HepG2 (cell line): ENCODE measurements around the gene WDR93. TPM values are rescaled to one million over a fixed set of nuclear protein-coding genes. Genes with fewer than 3 reads are reported as not detected.
A peak's percentile ranks its signal among the peaks of the same experiment; 100 is the strongest.

Source experiments
- BHLHE40 ChIP-seq: IDR thresholded peaks from 2 replicates; pipeline ENCODE4 v1.6.1; 2011; ENCODE audit warnings: low read length, improper control_type of control experiment
- DMTF1 ChIP-seq: sonication (generic); formaldehyde crosslinking; IDR thresholded peaks from 2 replicates; pipeline ENCODE4 v1.4.0; 2020; ENCODE audit warnings: mild to moderate bottlenecking, missing genetic modification reagents
- HBP1 ChIP-seq: IDR thresholded peaks from 2 replicates; pipeline ENCODE4 v1.6.1; 2016; ENCODE audit warnings: low read depth, control low read depth
- HNF4A ChIP-seq: sonication (generic); formaldehyde crosslinking; IDR thresholded peaks from 2 replicates; pipeline ENCODE4 v1.4.0; 2020; ENCODE audit warnings: missing genetic modification reagents
- IKZF4 ChIP-seq: sonication (generic); formaldehyde crosslinking; IDR thresholded peaks from 2 replicates; pipeline ENCODE4 v1.5.1; 2020; ENCODE audit warnings: borderline replicate concordance, mild to moderate bottlenecking, low read depth, missing genetic modification reagents; ENCODE audit errors: not compliant biosample characterization
- POLR2AphosphoS2 ChIP-seq: IDR thresholded peaks from 2 replicates; pipeline ENCODE4 v1.6.1; 2011; ENCODE audit warnings: low read depth, low read length, improper control_type of control experiment
- RAD21 ChIP-seq: fragments of 450-650 bp; formaldehyde crosslinking; IDR thresholded peaks from 2 replicates; pipeline ENCODE4 v1.5.0; 2020; ENCODE audit warnings: mild to moderate bottlenecking
- REL ChIP-seq: sonication (generic); formaldehyde crosslinking; conservative IDR thresholded peaks from 2 replicates; pipeline ENCODE4 v1.8.0; 2022; ENCODE audit warnings: mild to moderate bottlenecking, missing genetic modification reagents, moderate library complexity
- WIZ ChIP-seq: sonication (generic); formaldehyde crosslinking; IDR thresholded peaks from 2 replicates; pipeline ENCODE4 v1.5.1; 2020; ENCODE audit warnings: mild to moderate bottlenecking, missing genetic modification reagents
- ZFP90 ChIP-seq: sonication (generic); formaldehyde crosslinking; IDR thresholded peaks from 2 replicates; pipeline ENCODE4 v1.8.0; 2022; ENCODE audit warnings: missing genetic modification reagents, mild to moderate bottlenecking, inconsistent platforms, borderline replicate concordance
- ZNF740 ChIP-seq: sonication (generic); formaldehyde crosslinking; IDR thresholded peaks from 2 replicates; pipeline ENCODE4 v1.4.0; 2020; ENCODE audit warnings: missing genetic modification reagents
- ZNF761 ChIP-seq: sonication (generic); formaldehyde crosslinking; conservative IDR thresholded peaks from 2 replicates; pipeline ENCODE4 v1.4.0; 2020; ENCODE audit warnings: mild to moderate bottlenecking, missing genetic modification reagents
- ZNF780A ChIP-seq: sonication (generic); formaldehyde crosslinking; IDR thresholded peaks from 2 replicates; pipeline ENCODE4 v1.8.0; 2022; ENCODE audit warnings: mild to moderate bottlenecking, missing genetic modification reagents, moderate library complexity
- ZNF784 ChIP-seq: sonication (generic); formaldehyde crosslinking; IDR thresholded peaks from 2 replicates; pipeline ENCODE4 v1.5.1; 2020; ENCODE audit warnings: missing genetic modification reagents, mild to moderate bottlenecking, borderline replicate concordance
- ZSCAN29 ChIP-seq: sonication (generic); formaldehyde crosslinking; conservative IDR thresholded peaks from 2 replicates; pipeline ENCODE4 v1.4.0; 2020; ENCODE audit warnings: mild to moderate bottlenecking, missing genetic modification reagents
- ZSCAN9 ChIP-seq: IDR thresholded peaks from 2 replicates; pipeline ENCODE4 v1.6.1; 2016; ENCODE audit warnings: borderline replicate concordance
- polyA plus RNA-seq, 8 experiments: library from polyadenylated mRNA; depleted of rRNA in 3 of 8; stranded (reverse) in 7 of 8; unstranded in 1 of 8; fragments of >200 nt; fragmentation: Illumina TruSeq in 4 of 8; extraction: Trizol in 4 of 8; gene quantifications; 2 replicates each; pipeline versions ENCODE4 v1.2.1 to v1.2.3, GENCODE V29; 2011 to 2016; ENCODE audit warnings: low read depth in 4 of 8, missing spikeins in 1 of 8, mixed read lengths in 1 of 8; ENCODE audit not compliant: insufficient read depth in 1 of 8
- total RNA-seq, 5 experiments: library from RNA; depleted of rRNA; stranded (reverse); fragments of >200 nt; fragmentation: Illumina TruSeq; extraction: Trizol; gene quantifications; 2 replicates each; pipeline ENCODE4 v1.2.3, GENCODE V29; 2016; ENCODE audit warnings: low read depth in 1 of 5
- TF ChIP-seq, protein P1 (sequence below): sonication (generic); formaldehyde crosslinking; IDR thresholded peaks from 2 replicates; pipeline ENCODE4 v1.9.0; 2022; ENCODE audit warnings: low read depth, missing genetic modification reagents
- TF ChIP-seq, protein P2 (sequence below): IDR thresholded peaks from 2 replicates; pipeline ENCODE4 v1.6.1; 2016
- TF ChIP-seq, protein P3 (sequence below): sonication (generic); formaldehyde crosslinking; IDR thresholded peaks from 2 replicates; pipeline ENCODE4 v1.4.0; 2020; ENCODE audit warnings: missing genetic modification reagents, borderline replicate concordance

WDR93 gene
- total and polyA plus RNA-seq, 2 of the 13 experiments (the other 11 are each of a cell fraction or from before 2014, with no cell fraction given) = 0.07 TPM; not detected in 1

GRCh38 chr15:89674526-89674925 is 16.1 kb upstream of the WDR93 start (continued):
- peak; percentile 46; the same call in 1 of the 2 replicates for TF ChIP-seq RAD21 (CRISPR knock-in tag)
- no peak for TF ChIP-seq ZSCAN29 (CRISPR knock-in tag)
- TF ChIP-seq HNF4A (CRISPR knock-in tag) = peak; percentile 41; the same call in 1 of the 2 replicates
- TF ChIP-seq BHLHE40 = no peak
- no peak for TF ChIP-seq ZNF780A (CRISPR knock-in tag)
- TF ChIP-seq ZSCAN9 = no peak
- no peak for TF ChIP-seq REL
- TF ChIP-seq, protein P1, sequence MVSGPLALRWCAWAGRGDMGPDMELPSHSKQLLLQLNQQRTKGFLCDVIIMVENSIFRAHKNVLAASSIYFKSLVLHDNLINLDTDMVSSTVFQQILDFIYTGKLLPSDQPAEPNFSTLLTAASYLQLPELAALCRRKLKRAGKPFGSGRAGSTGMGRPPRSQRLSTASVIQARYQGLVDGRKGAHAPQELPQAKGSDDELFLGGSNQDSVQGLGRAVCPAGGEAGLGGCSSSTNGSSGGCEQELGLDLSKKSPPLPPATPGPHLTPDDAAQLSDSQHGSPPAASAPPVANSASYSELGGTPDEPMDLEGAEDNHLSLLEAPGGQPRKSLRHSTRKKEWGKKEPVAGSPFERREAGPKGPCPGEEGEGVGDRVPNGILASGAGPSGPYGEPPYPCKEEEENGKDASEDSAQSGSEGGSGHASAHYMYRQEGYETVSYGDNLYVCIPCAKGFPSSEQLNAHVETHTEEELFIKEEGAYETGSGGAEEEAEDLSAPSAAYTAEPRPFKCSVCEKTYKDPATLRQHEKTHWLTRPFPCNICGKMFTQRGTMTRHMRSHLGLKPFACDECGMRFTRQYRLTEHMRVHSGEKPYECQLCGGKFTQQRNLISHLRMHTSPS (CRISPR knock-in tag) = no peak
- TF ChIP-seq ZNF761 = no peak
- no peak for TF ChIP-seq ZFP90 (CRISPR knock-in tag)
- TF ChIP-seq DMTF1 (CRISPR knock-in tag) = no peak
- TF ChIP-seq WIZ (CRISPR knock-in tag) = no peak
- no peak for TF ChIP-seq ZNF784 (CRISPR knock-in tag)
- no peak for TF ChIP-seq IKZF4 (CRISPR knock-in tag)
- TF ChIP-seq HBP1 (CRISPR knock-in tag) = no peak
- TF ChIP-seq, protein P2, sequence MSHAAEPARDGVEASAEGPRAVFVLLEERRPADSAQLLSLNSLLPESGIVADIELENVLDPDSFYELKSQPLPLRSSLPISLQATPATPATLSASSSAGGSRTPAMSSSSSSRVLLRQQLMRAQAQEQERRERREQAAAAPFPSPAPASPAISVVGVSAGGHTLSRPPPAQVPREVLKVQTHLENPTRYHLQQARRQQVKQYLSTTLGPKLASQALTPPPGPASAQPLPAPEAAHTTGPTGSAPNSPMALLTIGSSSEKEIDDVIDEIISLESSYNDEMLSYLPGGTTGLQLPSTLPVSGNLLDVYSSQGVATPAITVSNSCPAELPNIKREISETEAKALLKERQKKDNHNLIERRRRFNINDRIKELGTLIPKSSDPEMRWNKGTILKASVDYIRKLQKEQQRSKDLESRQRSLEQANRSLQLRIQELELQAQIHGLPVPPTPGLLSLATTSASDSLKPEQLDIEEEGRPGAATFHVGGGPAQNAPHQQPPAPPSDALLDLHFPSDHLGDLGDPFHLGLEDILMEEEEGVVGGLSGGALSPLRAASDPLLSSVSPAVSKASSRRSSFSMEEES (CRISPR knock-in tag) = no peak
- TF ChIP-seq ZNF740 (CRISPR knock-in tag) = no peak
- TF ChIP-seq, protein P3, sequence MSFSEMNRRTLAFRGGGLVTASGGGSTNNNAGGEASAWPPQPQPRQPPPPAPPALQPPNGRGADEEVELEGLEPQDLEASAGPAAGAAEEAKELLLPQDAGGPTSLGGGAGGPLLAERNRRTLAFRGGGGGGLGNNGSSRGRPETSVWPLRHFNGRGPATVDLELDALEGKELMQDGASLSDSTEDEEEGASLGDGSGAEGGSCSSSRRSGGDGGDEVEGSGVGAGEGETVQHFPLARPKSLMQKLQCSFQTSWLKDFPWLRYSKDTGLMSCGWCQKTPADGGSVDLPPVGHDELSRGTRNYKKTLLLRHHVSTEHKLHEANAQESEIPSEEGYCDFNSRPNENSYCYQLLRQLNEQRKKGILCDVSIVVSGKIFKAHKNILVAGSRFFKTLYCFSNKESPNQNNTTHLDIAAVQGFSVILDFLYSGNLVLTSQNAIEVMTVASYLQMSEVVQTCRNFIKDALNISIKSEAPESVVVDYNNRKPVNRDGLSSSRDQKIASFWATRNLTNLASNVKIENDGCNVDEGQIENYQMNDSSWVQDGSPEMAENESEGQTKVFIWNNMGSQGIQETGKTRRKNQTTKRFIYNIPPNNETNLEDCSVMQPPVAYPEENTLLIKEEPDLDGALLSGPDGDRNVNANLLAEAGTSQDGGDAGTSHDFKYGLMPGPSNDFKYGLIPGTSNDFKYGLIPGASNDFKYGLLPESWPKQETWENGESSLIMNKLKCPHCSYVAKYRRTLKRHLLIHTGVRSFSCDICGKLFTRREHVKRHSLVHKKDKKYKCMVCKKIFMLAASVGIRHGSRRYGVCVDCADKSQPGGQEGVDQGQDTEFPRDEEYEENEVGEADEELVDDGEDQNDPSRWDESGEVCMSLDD = no peak
- no peak for TF ChIP-seq POLR2AphosphoS2
